HepG2 (cell line): ENCODE data around the gene TMEM8B. TPM values are rescaled to one million over a fixed set of nuclear protein-coding genes. Genes with fewer than 3 reads are reported as not detected.

Experiments
- ATAC-seq: fragments of 200-7000 bp; cut with Tn5 transposase; 3 replicates; pipeline ENCODE4 v1.9.1; 2020; ENCODE audit warnings: mild to moderate bottlenecking, moderate library complexity
- BruUV-seq: library from RNA; stranded (reverse); fragments of 400-500 nt; replicated peaks from 2 replicates; lab custom pipeline; 2021; lab: Mats Ljungman, UMichigan
- CTCF ChIA-PET: fragments of 300-600 bp; formaldehyde crosslinking; extraction: SDS; loops from one replicate; lab custom pipeline; 2021; ENCODE audit warnings: low total read pairs, inconsistent platforms, low intra/inter-chr PET ratio; lab: Yijun Ruan, JAX
- POLR2A ChIA-PET: fragments of 350-600 bp; sonication (Branson Sonifier 250); formaldehyde crosslinking; loops from one replicate; lab custom pipeline; 2020; ENCODE audit warnings: antibody characterized with exemption, inconsistent platforms; lab: Yijun Ruan, JAX
- DNase-seq: peaks from one replicate; pipeline ENCODE4 v3.0.0-alpha.2; 2015; ENCODE audit warnings: low spot score
- FAIRE-seq: peaks from 3 replicates; lab custom pipeline; 2011; peaks lifted over from hg19 to GRCh38; lab: Jason Lieb, UNC
- H2AFZ ChIP-seq: one replicate; pipeline ENCODE4 v1.6.1; 2011; ENCODE audit warnings: low read length, inconsistent platforms
- H3K27ac ChIP-seq: fragments of 300-600 bp; 3 replicates; pipeline ENCODE4 v1.8.0; 2011; ENCODE audit warnings: mixed run types, mild to moderate bottlenecking, mixed read lengths, low read length, inconsistent platforms; ENCODE audit not compliant: insufficient read depth; ENCODE audit errors: extremely low read length
- H3K27me3 ChIP-seq, 2 experiments: fragments of 200-600 bp in 1 of 2; 2 replicates in 1 of 2; 3 replicates in 1 of 2; pipeline versions ENCODE4 v1.6.0 to v1.8.0; 2011; ENCODE audit warnings: low read length in 2 of 2, mild to moderate bottlenecking in 2 of 2, moderate library complexity in 2 of 2, inconsistent platforms in 1 of 2; ENCODE audit not compliant: insufficient read depth in 2 of 2, control insufficient read depth in 1 of 2
- H3K36me3 ChIP-seq, 2 experiments: fragments of 200-600 bp in 1 of 2; replicated peaks in 1 of 2; 2 replicates in 1 of 2; 3 replicates in 1 of 2; pipeline versions ENCODE4 v1.5.1 to v1.8.0; 2011; ENCODE audit warnings: low read length in 2 of 2, inconsistent platforms in 1 of 2; ENCODE audit not compliant: insufficient read depth in 2 of 2, control insufficient read depth in 1 of 2
- H3K4me1 ChIP-seq: 2 replicates; pipeline ENCODE4 v1.5.1; 2012; ENCODE audit warnings: low read length, inconsistent platforms; ENCODE audit not compliant: insufficient read depth
- H3K4me2 ChIP-seq: 2 replicates; pipeline ENCODE4 v1.6.0; 2011; ENCODE audit warnings: low read depth, low read length, inconsistent platforms
- H3K4me3 ChIP-seq, 3 experiments: fragments of 200-600 bp in 1 of 3; sonication (generic), shearing (Covaris generic) in 1 of 3; replicated peaks in 1 of 3; 2 replicates each; pipeline ENCODE4 v1.5.1; 2011 to 2016; ENCODE audit warnings: low read length in 3 of 3, inconsistent platforms in 2 of 3, low read depth in 2 of 3, mild to moderate bottlenecking in 2 of 3, control low read depth in 1 of 3, mixed read lengths in 1 of 3; ENCODE audit not compliant: insufficient read depth in 1 of 3
- H3K79me2 ChIP-seq: one replicate; pipeline ENCODE4 v1.6.1; 2011; ENCODE audit warnings: low read length, inconsistent platforms; ENCODE audit not compliant: insufficient read depth
- H3K9ac ChIP-seq: 2 replicates; pipeline ENCODE4 v1.6.0; 2011; ENCODE audit warnings: mild to moderate bottlenecking, low read depth, low read length, inconsistent platforms; ENCODE audit not compliant: insufficient read depth
- H3K9me3 ChIP-seq: 2 replicates; pipeline ENCODE4 v1.5.1; 2012; ENCODE audit warnings: mild to moderate bottlenecking, low read length
- H4K20me1 ChIP-seq: 2 replicates; pipeline ENCODE4 v1.6.0; 2011; ENCODE audit warnings: inconsistent platforms, mild to moderate bottlenecking, low read length, moderate library complexity; ENCODE audit not compliant: insufficient read depth
- CBFB ChIP-seq: sonication (generic); formaldehyde crosslinking; IDR thresholded peaks from 2 replicates; pipeline ENCODE4 v1.4.0; 2020; ENCODE audit warnings: missing genetic modification reagents
- GFI1 ChIP-seq: sonication (generic); formaldehyde crosslinking; IDR thresholded peaks from 2 replicates; pipeline ENCODE4 v1.5.0; 2020; ENCODE audit warnings: missing genetic modification reagents, mild to moderate bottlenecking, borderline replicate concordance
- GTF2F1 ChIP-seq: fragments of 150-350 bp; IDR thresholded peaks from 2 replicates; pipeline ENCODE4 v1.6.1; 2014; ENCODE audit warnings: low read length
- ZMAT3 ChIP-seq: sonication (generic); formaldehyde crosslinking; conservative IDR thresholded peaks from 2 replicates; pipeline ENCODE4 v1.7.0; 2021; ENCODE audit warnings: missing genetic modification reagents
- WGBS: methylation state at CpG from one replicate; pipeline ENCODE4 v1.1.6; 2017; ENCODE audit warnings: low lambda C conversion rate; 5-methylcytosine and 5-hydroxymethylcytosine counted together
- in situ Hi-C: cut with HindIII; loops from 2 replicates; pipeline ENCODE4 v1.10.0; 2017; ENCODE audit warnings: low pct_unique_long_range_greater_than_20kb; ENCODE audit not compliant: extremely low pct_ligation_motif_present
- intact Hi-C: fragments of 100-400 bp; cut with micrococcal nuclease; formaldehyde crosslinking; loops from one replicate; pipeline ENCODE4 v1.10.0; 2022; ENCODE audit not compliant: unreplicated experiment
- polyA plus RNA-seq, 8 experiments: library from polyadenylated mRNA; depleted of rRNA in 3 of 8; stranded (reverse) in 7 of 8; unstranded in 1 of 8; fragments of >200 nt; fragmentation: Illumina TruSeq in 4 of 8; extraction: Trizol in 4 of 8; gene quantifications; 2 replicates each; pipeline versions ENCODE4 v1.2.1 to v1.2.3, GENCODE V29; 2011 to 2016; ENCODE audit warnings: low read depth in 4 of 8, missing spikeins in 1 of 8, mixed read lengths in 1 of 8; ENCODE audit not compliant: insufficient read depth in 1 of 8
- total RNA-seq, 5 experiments: library from RNA; depleted of rRNA; stranded (reverse); fragments of >200 nt; fragmentation: Illumina TruSeq; extraction: Trizol; gene quantifications; 2 replicates each; pipeline ENCODE4 v1.2.3, GENCODE V29; 2016; ENCODE audit warnings: low read depth in 1 of 5

The TMEM8B gene
- total and polyA plus RNA-seq, 2 of the 13 experiments (the other 11 are each of a cell fraction or from before 2014, with no cell fraction given): 2.1 to 2.7 TPM

DNA sequence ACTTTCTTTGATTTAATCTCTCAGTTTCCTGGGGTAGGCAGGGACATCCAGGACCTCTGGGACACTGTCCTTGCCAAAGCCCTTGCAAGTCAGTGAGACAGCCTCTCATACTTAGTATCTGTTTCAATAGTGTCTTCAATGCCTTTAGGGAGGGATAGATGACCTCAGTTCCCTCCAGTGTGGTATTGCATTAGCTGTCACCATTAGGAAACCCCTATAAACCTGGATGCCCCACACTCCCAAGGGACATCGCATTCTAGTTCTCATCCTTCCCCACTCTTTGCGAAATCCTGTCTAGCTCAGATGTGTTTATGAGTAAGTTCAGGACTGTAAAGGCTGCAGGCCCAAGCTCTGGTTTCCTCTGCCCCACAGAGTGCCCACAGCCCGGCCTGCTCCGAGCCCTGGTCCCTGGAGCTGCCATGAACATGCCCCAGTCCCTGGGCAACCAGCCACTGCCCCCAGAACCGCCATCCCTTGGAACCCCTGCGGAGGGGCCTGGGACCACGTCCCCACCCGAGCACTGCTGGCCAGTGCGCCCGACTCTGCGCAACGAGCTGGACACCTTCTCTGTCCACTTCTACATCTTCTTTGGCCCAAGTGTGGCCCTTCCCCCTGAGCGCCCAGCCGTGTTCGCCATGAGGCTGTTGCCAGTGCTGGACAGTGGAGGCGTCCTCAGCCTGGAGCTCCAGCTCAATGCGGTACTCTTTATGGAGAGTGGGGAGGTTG lies 13.2 kb downstream of the TMEM8B start:
- Histone ChIP-seq H3K9me3 (no peaks in the 10 kb centered on the region), H3K27me3 (no peaks in the 10 kb centered on the region; a peak in 1 of 5 replicates), H3K27ac (no peak overlapping the region), H2AFZ (no peak overlapping the region), H3K4me2 (no peak overlapping the region), H3K4me3 (no peak overlapping the region), H3K4me1 (peaks cover 6% of the 10 kb centered on the region; the same call in 1 of the 2 replicates), H3K36me3 (no peaks in the 10 kb centered on the region), H3K9ac (no peak overlapping the region), H3K79me2 (no peaks in the 10 kb centered on the region), H4K20me1 (no peaks in the 10 kb centered on the region)
- POLR2A ChIA-PET: no interaction called here
- BruUV-seq: no TSS peak
- CTCF ChIA-PET: no interaction called here
- intact Hi-C loops: no loop called here
- in situ Hi-C loops: no loop called here
- TF ChIP-seq GTF2F1 (no peak), ZMAT3 (CRISPR knock-in tag) (no peak)
- ATAC-seq (no peak), DNase-seq (no peak), FAIRE-seq (no peak)
- WGBS: 90% methylated on average over 13 of the region's 17 CpGs

DNA sequence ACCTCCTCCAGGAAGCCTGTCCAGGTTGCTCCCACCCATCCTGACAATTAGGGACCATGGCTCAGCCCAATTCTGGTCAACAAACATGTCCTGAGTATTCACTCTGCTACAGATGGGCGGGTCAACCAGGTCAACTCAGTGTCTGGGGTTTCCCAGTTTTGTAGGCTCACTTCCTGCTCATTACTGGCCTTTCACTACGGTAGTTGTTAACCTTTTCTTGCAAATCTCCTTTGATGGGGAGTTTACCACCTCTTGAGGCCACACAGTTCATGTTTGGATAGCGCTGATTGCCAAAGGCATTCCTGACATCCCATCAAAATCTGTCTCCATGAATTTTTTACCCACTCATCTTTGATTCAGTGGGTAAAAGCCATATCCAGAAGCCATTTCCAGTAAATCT lies 13.8 kb downstream of the TMEM8B start:
- H3K9ac ChIP-seq: no peak overlapping the region
- H2AFZ ChIP-seq: no peak overlapping the region
- TF ChIP-seq CBFB (CRISPR knock-in tag) (no peak), GFI1 (CRISPR knock-in tag) (peak; percentile 74; the same call in 1 of the 2 replicates)
- ATAC-seq (no peak), DNase-seq (no peak), FAIRE-seq (no peak)
- no TSS peak for BruUV-seq
- peaks cover under 1% of the 10 kb centered on the region; the same call in 1 of the 2 replicates for H3K4me1 ChIP-seq
- no peak overlapping the region for H3K4me3 ChIP-seq
- ChIA-PET POLR2A (no interaction called here), CTCF (no interaction called here)
- H3K36me3 ChIP-seq: no peaks in the 10 kb centered on the region
- intact Hi-C loops: no loop called here
- no peak overlapping the region for H3K27ac ChIP-seq
- no peaks in the 10 kb centered on the region for H3K9me3 ChIP-seq
- H3K27me3 ChIP-seq: no peaks in the 10 kb centered on the region; a peak in 1 of 5 replicates
- no peaks in the 10 kb centered on the region for H4K20me1 ChIP-seq
- in situ Hi-C loops: no loop called here
- WGBS: 49% methylated on average over 3 of the region's 3 CpGs
- H3K4me2 ChIP-seq: no peak overlapping the region
- no peaks in the 10 kb centered on the region for H3K79me2 ChIP-seq
